ENCODE data around the gene GGA1. TPM values are rescaled to one million over a fixed set of nuclear protein-coding genes. Genes with fewer than 3 reads are reported as not detected.

GGA1 gene
- total and polyA plus RNA-seq, 2 of the 4 experiments (the other 2 are of a cell fraction), result 17.2 to 48.5 TPM

GRCh38 chr22:37672920-37673455, 64.4 kb downstream of the GGA1 start:
- ATAC-seq (ENCODE audit: low read depth), result no peak

More at GRCh38 chr22:37672920-37673455, 64.4 kb downstream of the GGA1 start:
- in situ Hi-C loops (cut with MboI; ENCODE audit: low sequenced_read_pairs), result no loop called here
- intact Hi-C loops (cut with micrococcal nuclease), result no loop called here
- Histone ChIP-seq H3K9me1 (ENCODE audit: insufficient read depth, low read length) (no peaks in the 10 kb centered on the region; the same call in 1 of the 2 replicates), H3K4ac (ENCODE audit: low read depth, low read length) (peak overlapping the region; percentile 40; the same call in 1 of the 2 replicates), H4K20me1 (ENCODE audit: insufficient read depth, low read length) (peaks cover 31% of the 10 kb centered on the region), H3K36me3 (ENCODE audit: control insufficient read depth, insufficient read depth, low read length) (peaks cover 13% of the 10 kb centered on the region), H4K5ac (ENCODE audit: low read depth, low read length) (no peak overlapping the region), H3K4me3 (ENCODE audit: insufficient read depth, low read depth, low read length) (no peak overlapping the region), H2BK15ac (ENCODE audit: low read depth, low read length) (no peak overlapping the region), H2AFZ (replicated peaks; ENCODE audit: low read length, poor library complexity) (no peak overlapping the region), H3K9ac (ENCODE audit: low read depth, low read length) (no peak overlapping the region), H3K27ac (ENCODE audit: insufficient read depth, low read length) (no peak overlapping the region), H2BK120ac (ENCODE audit: low read depth, low read length) (peak overlapping the region; percentile 28), H3K9me3 (ENCODE audit: control insufficient read depth, insufficient read depth, low read length) (no peaks in the 10 kb centered on the region), H3K14ac (replicated peaks; ENCODE audit: low read depth, low read length) (no peak overlapping the region), H3K79me1 (ENCODE audit: low read depth in 1 of 2, low read length in 2 of 2) (peaks cover 11 to 65% of the 10 kb centered on the region in 2 experiments; a peak in 3 of 4 replicates), H4K91ac (ENCODE audit: insufficient read depth, low read depth, low read length) (no peak overlapping the region), H3K4me1 (ENCODE audit: control insufficient read depth, insufficient read depth, low read length) (peaks cover 8% of the 10 kb centered on the region), H4K8ac (ENCODE audit: low read depth in 2 of 2, low read length in 2 of 2) (no peak overlapping the region), H3K56ac (ENCODE audit: extremely low read depth, insufficient read depth, low read length) (no peak overlapping the region), H3K4me2 (ENCODE audit: low read depth, low read length) (no peak overlapping the region), H2BK20ac (ENCODE audit: low read depth, low read length) (no peak overlapping the region), H2BK5ac (ENCODE audit: low read depth, low read length, poor library complexity, severe bottlenecking) (no peak overlapping the region), H2AK9ac (replicated peaks; ENCODE audit: low read depth, low read length, poor library complexity) (peak overlapping the region; percentile 11), H3K18ac (ENCODE audit: low read depth, low read length) (no peak overlapping the region), H3K23ac (ENCODE audit: low read depth, low read length) (no peak overlapping the region), H3K27me3 (ENCODE audit: control insufficient read depth, insufficient read depth, low read length) (no peaks in the 10 kb centered on the region), H2AK5ac (ENCODE audit: low read depth, low read length) (peak overlapping the region; percentile 84)
- ChIA-PET CTCF (no interaction called here), POLR2A (ENCODE audit: unreplicated experiment) (no interaction called here)
- TF ChIP-seq CEBPB (IDR thresholded peaks at IDR 0.05; ENCODE audit: low read depth, low read length) (no peak), SMC3 (IDR thresholded peaks at IDR 0.05; ENCODE audit: low read depth, low read length) (no peak), ELK1 (IDR thresholded peaks at IDR 0.05; ENCODE audit: borderline replicate concordance, low read depth, low read length) (no peak), RCOR1 (IDR thresholded peaks at IDR 0.05; ENCODE audit: insufficient replicate concordance, low read length) (no peak), MXI1 (IDR thresholded peaks at IDR 0.05; ENCODE audit: borderline replicate concordance, low read depth, low read length) (no peak), CTCF (conservative IDR thresholded peaks at IDR 0.05; ENCODE audit: low read depth, low read length) (no peak), BHLHE40 (IDR thresholded peaks at IDR 0.05; ENCODE audit: low read depth, low read length) (no peak), RAD21 (IDR thresholded peaks at IDR 0.05; ENCODE audit: low read length) (no peak), MAZ (IDR thresholded peaks at IDR 0.05; ENCODE audit: borderline replicate concordance, low read depth, low read length) (no peak), FOS (IDR thresholded peaks at IDR 0.05; ENCODE audit: low read depth, low read length) (no peak)
- TF ChIP-seq, protein P1, sequence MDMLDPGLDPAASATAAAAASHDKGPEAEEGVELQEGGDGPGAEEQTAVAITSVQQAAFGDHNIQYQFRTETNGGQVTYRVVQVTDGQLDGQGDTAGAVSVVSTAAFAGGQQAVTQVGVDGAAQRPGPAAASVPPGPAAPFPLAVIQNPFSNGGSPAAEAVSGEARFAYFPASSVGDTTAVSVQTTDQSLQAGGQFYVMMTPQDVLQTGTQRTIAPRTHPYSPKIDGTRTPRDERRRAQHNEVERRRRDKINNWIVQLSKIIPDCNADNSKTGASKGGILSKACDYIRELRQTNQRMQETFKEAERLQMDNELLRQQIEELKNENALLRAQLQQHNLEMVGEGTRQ (IDR thresholded peaks at IDR 0.05; ENCODE audit: low read depth, low read length), result no peak
- no TSS peak for BruUV-seq (replicated peaks)
- DNase-seq, result no peak
- WGBS, 2 experiments (ENCODE audit: extremely low coverage in 2 of 2, insufficient read length in 1 of 2), result 90% methylated on average over 7 of the region's 11 CpGs; no CpG with 5 or more reads in 1 of the 2 experiments
- dilution Hi-C loops (cut with HindIII; ENCODE audit: low sequenced_read_pairs, unreplicated experiment), result no loop called here

Measured in IMR-90 (cell line).